SKM-1 (cell line): ENCODE measurements around the gene LY6G5B.

ENCODE experiments used
- DNase-seq: peaks from one replicate; lab custom pipeline; 2025; ENCODE audit not compliant: unreplicated experiment; lab: John Stamatoyannopoulos, UW

LY6G5B gene, protein sequence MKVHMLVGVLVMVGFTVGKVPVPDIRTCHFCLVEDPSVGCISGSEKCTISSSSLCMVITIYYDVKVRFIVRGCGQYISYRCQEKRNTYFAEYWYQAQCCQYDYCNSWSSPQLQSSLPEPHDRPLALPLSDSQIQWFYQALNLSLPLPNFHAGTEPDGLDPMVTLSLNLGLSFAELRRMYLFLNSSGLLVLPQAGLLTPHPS

DNA sequence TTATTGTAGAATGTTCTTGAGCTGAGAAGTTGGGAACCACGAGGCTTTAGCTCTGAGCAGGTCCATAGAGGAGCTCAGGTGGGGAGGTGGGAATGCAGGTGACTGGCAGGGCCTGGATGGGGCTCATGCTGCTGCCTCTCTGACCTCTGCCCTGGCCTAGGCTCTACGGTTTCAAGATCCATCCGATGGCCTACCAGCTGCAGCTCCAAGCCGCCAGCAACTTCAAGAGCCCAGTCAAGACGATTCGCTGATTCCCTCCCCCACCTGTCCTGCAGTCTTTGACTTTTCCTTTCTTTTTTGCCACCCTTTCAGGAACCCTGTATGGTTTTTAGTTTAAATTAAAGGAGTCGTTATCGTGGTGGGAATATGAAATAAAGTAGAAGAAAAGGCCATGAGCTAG is at the start of gene LY6G5B:
Gene LY6G5B (plus strand): TSS at position 301 of the 400 bp plus-strand sequence. CDS start 975 bp downstream, outside the sequence.
- no peak for DNase-seq

DNA sequence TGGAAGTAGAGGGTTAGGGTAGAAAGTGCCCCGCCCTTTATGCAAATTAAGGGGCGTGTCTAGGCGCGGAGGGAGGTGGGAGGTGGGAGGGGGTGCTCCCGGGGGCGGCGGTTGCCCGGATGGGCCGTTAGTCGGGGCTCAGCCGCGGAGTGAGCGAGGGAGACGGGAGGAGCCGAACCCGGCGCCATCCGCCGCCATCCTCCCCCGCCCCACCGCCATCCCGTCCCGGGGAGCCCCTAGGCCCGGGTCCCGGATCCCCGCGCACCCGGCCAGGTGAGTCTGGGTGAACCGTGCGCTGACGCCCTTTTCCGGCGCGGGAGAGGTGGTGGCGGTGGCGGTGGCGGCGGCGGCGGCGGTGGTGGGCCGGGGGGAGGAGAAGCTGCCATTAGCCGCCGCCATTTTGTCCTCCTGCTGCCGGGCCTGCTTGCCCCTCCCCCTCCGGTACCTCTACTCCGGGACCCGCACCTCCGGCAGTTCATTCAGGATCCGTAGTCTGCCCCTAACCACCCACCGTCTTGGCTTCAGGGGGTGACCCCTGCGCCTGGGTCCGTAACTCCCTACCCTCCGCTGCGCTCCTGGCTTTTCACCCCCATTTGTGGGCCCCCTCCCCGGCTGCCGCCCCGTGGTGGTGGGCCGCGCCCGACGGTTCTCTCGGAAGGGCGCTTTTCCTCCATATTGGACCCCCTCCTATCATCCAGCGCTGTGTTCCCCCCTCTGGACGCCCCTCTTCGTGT is 49.0 kb upstream of the LY6G5B start, which contains the start of gene PRRC2A:
Gene PRRC2A (plus strand): TSS at position 130 of the 734 bp plus-strand sequence. CDS start 2,075 bp downstream, outside the sequence.
- peak; percentile 39 for DNase-seq

DNA sequence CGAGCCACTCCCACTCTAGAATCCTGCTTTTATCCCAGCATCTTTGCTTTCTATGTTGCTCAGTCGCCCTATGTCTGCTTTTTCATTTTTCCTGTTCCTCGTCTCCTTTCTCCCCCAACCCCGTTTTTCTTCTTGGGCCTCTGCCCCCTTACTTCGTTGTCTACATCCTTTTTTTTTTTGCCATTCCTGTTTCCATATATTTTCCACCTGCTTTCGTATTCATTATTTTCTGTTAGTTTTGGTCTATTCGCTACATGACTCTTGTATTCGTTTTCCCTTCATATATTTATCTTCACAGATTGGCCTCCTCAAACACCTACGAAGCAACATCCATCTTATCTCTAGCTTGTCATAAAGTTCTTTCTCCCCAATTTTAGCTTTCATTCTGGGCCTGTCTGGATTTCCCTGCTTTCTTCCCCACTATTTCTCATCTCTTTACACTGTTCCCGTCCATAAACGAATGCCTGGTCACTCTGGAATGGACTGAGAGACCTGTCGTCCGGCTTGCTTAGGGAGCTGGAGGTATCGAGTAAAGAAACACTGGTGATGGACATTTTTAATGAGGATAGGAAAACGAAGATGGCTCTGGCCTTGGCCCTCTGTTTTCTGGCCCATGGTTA is 48.3 kb upstream of the LY6G5B start:
- no peak for DNase-seq

DNA sequence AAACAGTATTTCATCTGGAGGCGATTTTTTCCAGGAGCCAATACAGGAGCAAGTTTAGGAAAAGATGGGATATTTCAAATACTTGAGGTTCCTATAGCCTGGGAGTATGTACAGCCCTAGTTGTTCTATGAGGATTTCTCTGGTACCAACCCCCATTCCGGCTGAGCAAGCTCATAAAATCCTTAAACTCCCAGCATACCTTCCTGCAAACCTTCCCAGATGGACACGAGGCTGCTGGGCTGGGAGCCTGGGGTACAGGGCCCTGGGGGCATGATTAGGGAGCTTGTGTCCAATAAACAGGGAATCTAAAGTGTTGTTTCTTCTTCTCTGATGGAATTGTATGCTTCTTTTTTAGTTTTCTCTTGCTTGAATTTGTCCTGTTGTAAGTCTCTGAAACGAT is 47.8 kb upstream of the LY6G5B start:
- DNase-seq: no peak

DNA sequence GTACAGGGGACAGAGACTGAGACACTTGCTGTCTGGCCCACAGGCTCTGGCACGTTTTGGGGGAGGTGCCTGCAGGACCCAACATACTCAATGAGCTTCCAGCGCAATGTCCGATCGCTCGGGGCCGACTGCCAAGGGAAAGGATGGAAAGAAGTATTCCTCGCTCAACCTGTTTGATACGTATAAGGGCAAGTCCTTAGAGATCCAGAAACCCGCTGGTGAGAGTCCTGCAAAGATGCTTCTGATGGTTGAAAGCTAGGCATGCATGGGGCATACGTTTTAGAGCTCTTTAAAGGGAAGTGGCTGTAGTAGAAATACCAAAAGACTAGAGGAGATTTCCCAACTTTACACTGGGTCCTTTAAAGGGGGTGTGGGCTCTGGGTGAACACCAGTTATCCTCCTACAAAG is 47.1 kb upstream of the LY6G5B start:
- peak; percentile 43 for DNase-seq

DNA sequence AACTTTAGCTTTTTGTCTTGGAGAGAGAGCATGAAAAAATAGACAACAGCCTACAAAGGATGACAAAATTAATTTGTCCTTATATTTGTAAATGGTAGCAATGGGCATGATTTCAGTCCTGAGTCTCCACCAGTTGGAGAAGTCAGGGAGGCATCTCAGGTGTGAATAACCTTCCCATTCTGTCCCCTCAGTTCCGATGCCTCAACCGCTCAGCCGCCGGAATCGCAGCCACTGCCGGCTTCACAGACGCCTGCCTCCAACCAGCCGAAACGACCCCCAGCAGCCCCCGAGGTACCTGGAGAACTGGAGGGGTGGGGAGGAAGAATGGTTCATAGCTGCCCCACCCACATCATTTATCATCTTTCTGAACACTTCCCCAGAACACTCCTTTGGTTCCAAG is 45.7 kb upstream of the LY6G5B start:
- no peak for DNase-seq

DNA sequence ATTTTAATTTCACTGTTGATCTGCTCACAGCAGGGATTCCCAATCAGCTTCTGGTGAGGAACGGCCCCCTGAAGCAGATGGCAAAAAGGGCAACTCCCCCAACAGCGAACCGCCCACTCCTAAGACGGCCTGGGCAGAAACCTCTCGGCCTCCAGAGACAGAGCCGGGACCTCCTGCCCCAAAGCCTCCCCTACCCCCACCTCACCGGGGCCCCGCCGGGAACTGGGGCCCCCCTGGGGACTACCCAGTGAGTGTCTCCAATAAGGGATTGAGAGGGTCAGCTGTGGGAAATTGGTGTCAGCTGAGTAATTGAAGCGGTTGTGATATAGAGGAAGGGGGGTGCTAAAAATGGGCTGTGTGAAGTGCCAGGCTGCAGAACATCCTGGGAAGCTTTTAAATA is 42.8 kb upstream of the LY6G5B start:
- DNase-seq: no peak

DNA sequence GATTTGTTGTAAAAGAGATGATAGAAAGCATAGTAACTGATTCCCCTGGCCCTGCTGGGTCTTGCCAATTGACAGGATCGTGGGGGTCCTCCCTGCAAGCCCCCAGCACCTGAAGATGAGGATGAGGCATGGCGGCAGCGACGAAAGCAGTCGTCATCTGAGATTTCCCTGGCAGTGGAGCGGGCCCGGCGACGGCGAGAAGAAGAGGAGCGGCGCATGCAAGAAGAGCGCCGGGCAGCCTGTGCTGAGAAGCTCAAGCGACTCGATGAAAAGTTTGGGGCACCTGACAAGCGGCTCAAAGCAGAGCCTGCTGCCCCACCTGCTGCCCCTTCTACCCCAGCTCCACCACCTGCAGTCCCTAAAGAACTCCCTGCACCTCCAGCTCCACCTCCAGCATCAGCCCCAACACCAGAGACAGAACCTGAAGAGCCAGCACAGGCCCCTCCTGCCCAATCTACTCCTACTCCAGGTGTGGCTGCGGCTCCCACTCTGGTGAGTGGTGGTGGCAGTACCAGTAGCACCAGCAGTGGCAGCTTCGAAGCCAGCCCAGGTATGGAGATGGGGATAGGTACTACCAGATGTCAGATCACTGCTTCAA is 42.0 kb upstream of the LY6G5B start:
- DNase-seq: no peak

DNA sequence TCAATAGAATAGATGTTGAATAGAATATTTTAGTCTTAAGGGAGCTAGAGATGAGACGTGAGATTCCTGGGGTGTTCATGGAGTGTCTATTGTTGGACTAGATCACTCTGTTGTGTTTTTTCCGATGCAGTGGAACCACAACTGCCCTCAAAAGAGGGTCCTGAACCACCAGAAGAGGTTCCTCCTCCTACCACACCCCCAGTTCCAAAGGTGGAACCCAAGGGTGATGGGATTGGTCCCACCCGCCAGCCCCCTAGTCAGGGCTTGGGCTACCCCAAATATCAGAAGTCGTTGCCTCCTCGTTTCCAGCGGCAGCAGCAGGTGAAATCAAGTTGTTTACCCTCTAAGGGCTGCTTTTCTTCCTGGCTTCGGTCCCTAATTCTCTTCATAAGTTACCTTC is 40.8 kb upstream of the LY6G5B start:
- no peak for DNase-seq

DNA sequence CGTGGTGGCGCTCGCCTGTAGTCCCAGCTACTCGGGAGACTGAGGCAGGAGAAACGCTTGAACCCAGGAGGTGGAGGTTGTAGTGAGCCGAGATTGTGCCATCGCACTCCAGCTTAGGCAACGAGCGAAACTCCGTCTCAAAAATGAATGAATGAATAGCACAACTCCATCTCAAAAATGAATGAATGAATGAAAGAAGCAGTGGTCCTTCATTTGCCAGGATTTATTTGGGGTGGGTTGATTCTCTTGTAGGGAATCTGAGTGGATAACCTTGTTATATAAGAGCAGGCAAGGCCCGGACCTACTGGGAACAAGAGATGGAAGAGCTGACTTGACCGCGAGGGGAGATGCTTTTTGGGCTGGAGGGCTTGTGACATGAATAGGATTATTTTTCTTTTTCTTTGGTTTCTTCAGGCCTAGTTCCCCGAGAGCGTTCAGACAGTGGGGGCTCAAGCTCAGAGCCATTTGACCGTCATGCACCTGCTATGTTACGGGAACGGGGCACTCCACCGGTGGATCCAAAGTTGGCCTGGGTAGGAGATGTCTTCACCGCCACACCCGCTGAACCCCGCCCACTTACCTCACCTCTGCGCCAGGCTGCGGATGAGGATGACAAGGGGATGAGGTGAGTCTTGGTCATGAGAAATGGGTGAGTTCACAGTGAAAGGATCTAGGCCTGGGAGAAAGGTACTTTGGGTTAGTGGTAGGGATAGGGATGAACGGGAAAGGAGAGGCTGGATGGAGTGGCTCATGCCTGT is 39.4 kb upstream of the LY6G5B start:
- no peak for DNase-seq

DNA sequence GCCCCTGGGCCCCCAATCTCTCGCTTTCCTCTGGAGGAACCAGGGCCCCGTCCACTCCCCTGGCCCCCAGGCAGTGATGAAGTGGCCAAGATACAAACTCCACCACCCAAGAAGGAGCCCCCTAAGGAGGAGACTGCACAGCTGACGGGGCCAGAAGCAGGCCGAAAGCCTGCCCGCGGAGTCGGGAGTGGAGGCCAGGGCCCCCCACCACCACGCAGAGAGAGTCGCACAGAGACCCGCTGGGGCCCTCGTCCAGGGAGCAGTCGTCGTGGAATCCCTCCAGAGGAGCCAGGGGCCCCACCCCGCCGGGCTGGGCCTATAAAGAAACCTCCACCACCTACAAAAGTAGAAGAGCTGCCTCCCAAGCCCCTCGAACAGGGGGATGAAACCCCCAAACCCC is 38.6 kb upstream of the LY6G5B start:
- no peak for DNase-seq

DNA sequence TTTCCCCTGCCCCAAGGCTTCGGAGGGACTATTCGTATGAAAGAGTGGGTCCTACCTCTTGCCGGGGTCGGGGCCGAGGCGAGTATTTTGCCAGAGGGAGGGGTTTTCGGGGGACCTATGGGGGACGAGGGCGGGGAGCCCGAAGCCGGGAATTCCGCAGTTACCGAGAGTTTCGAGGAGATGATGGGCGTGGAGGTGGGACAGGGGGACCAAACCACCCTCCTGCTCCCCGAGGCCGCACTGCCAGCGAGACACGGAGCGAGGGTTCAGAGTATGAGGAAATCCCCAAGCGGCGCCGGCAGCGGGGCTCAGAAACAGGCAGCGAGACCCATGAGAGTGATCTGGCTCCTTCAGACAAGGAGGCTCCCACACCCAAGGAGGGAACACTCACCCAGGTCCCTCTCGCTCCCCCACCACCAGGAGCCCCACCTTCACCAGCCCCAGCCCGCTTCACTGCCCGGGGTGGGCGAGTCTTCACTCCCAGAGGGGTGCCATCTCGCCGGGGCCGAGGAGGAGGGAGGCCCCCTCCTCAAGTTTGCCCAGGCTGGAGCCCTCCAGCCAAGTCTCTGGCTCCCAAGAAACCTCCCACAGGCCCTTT is 38.0 kb upstream of the LY6G5B start:
- no peak for DNase-seq

DNA sequence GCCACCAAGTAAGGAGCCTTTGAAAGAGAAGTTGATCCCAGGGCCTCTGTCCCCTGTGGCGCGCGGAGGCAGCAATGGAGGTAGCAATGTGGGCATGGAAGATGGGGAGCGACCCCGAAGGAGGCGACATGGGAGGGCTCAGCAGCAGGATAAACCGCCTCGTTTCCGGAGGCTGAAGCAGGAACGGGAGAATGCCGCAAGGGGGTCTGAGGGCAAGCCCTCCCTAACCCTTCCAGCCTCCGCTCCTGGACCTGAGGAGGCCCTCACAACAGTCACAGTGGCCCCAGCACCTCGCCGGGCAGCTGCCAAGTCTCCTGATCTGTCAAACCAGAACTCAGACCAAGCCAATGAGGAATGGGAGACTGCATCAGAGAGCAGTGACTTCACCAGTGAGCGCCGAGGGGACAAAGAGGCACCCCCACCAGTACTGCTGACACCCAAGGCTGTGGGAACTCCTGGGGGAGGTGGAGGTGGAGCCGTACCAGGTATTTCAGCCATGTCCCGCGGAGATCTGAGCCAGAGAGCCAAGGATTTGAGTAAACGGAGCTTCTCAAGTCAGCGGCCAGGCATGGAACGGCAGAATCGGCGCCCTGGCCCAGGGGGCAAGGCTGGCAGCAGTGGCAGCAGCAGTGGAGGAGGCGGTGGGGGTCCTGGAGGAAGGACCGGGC is 37.4 kb upstream of the LY6G5B start:
- no peak for DNase-seq

DNA sequence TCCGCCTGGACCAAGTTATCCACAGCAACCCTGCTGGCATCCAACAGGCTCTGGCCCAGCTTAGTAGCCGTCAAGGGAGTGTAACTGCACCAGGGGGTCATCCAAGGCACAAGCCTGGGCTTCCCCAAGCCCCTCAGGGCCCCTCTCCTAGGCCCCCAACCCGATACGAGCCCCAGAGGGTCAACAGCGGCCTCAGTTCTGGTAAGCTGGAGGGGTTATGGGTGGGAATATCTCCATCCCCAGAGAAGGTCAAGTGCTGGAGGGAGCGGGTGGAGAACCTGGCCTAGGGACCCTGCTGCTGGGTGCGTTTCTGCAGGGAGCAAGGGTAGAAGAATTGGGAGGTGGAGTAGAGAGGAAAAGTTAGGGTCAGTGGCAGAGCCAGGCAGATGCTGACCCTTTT is 36.3 kb upstream of the LY6G5B start:
- no peak for DNase-seq

DNA sequence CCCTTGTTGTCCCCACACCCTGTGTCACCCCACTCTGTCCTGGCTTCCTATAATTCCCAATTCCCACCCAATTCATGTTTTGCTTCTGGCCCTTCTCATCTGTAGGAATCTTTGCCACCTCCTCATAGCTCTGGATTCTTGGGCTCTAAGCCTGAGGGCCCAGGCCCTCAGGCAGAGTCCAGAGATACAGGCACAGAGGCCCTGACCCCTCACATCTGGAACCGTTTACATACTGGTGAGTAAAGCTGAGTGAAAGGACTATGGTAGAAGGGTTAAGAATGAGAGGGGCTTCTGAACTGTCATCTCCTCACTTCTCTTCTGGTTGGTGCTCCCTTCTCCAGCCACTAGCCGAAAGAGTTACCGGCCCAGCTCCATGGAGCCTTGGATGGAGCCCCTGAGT is 35.6 kb upstream of the LY6G5B start:
- DNase-seq: no peak

DNA sequence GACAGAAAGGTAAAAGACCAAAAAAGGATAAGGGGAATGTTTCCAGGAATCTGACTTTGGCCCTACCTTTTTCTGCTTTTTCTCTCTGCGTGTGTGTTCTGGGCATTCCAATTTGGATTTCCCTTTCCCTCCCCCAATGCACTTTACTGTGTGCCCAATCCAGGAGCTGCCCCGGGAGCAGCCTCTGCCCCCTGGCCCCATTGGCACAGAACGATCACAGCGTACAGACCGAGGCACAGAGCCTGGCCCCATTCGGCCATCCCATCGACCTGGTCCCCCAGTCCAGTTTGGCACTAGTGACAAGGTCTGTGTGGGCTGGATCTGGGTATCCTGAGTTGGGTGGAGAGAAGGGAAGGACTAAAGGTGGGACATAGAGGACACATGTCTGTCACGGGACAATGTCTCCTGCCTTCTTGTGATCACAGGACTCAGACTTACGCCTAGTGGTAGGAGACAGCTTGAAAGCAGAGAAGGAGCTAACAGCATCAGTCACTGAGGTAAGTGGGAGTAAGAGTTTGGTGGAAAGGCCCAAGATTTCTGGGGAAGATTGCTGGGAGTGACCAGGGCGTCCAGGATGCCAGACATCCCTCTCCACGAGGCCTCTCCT is 34.7 kb upstream of the LY6G5B start:
- DNase-seq: no peak

DNA sequence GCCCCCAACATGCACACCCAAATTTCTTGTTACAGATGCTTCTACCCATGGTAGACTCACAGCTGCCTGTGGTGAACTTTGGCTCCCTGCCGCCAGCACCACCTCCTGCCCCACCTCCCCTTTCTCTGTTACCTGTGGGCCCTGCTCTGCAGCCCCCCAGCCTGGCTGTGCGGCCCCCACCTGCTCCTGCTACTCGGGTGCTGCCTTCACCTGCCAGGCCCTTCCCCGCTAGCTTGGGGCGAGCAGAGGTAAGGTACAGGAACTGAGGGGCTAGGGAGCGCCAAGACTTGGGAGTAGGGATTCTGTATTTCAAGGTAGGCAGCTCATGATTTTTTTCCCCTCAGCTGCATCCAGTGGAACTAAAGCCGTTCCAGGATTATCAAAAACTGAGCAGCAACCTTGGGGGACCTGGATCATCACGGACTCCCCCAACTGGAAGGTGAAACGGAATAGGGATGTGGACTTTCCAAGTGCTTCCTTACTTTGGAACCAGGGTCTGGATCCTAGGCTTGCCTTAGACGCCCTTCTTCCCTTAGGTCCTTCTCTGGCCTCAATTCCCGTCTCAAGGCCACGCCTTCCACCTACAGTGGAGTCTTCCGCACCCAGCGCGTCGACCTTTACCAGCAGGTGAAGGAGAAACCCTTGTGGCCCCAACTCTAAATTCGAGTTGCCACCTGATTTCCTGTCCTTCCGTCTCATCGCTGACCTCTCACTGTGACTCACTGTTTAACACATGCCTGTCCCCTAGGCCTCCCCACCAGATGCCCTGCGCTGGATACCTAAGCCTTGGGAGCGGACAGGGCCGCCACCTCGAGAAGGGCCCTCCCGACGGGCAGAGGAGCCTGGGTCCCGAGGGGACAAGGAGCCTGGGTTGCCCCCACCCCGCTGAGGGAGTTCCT is 32.8 kb upstream of the LY6G5B start:
- DNase-seq: no peak

DNA sequence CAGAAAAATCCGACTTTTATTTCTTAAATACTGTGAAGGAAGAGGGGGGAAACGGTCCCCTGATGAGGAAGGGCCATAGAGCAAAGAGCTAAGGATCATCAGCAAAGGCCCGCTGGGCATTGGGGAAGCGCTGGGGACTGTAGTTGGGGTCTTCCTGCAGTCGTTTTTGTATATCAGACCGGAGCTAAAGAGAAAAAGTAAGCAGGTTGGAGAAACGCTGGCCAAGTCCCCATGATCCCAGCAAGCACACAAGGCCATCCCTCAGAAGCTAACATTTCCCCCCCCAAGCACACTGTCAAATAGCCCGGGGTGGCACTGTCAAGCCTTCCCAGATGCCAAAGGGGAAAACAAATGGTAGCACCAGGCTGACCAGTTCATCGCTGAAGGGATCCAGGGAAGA is 30.7 kb upstream of the LY6G5B start:
- no peak for DNase-seq

DNA sequence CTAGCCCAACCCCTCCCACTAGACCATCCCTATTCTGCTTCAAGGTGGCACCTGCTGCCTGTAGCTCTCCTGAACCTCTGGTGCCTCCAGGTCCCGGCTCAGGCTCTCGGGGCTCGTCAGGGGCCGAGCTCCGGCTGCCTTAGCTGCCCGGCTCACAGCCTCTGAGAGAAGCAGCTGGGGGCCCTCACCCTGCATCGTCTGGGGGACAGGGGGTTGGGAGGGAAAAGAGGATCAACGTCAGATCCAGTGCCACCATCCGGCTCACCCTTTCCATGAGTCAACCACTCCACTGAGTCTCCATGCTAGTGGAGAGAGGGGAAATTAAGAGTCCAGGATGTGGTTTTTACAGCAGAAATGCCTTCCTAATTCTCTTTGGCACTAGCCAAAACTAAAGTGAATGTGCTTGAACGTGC is 30.3 kb upstream of the LY6G5B start:
- no peak for DNase-seq
